GM12878 (cell line): ENCODE data around the gene TPO. TPM values are rescaled to one million over a fixed set of nuclear protein-coding genes. Genes with fewer than 3 reads are reported as not detected.

Source experiments
- ATAC-seq: fragments of 200-7000 bp; cut with Tn5 transposase; 3 replicates; pipeline ENCODE4 v1.9.1; 2020; ENCODE audit warnings: mild to moderate bottlenecking, moderate library complexity
- BruUV-seq: library from RNA; stranded (reverse); fragments of 400-500 nt; replicated peaks from 2 replicates; lab custom pipeline; 2021; lab: Mats Ljungman, UMichigan
- CTCF ChIA-PET: fragments of 300-600 bp; sonication (Branson Sonifier 250); formaldehyde crosslinking; extraction: SDS; loops from one replicate; lab custom pipeline; 2021; ENCODE audit warnings: inconsistent platforms; lab: Yijun Ruan, JAX
- POLR2A ChIA-PET: fragments of 350-600 bp; formaldehyde crosslinking; extraction: SDS; loops from one replicate; lab custom pipeline; 2021; ENCODE audit warnings: inconsistent platforms; lab: Charles Lee
- RAD21 ChIA-PET: fragments of 300-600 bp; sonication (Branson Sonifier 250); formaldehyde crosslinking; loops from one replicate; lab custom pipeline; 2023; ENCODE audit warnings: antibody characterized with exemption; ENCODE audit not compliant: unreplicated experiment; lab: Charles Lee
- SMC1A ChIA-PET: fragments of 300-600 bp; sonication (Branson Sonifier 250); formaldehyde crosslinking; loops from one replicate; lab custom pipeline; 2023; ENCODE audit not compliant: unreplicated experiment, uncharacterized antibody; lab: Charles Lee
- DNase-seq: peaks from one replicate; pipeline ENCODE4 v3.0.0-alpha.2; 2011; ENCODE audit warnings: low read depth, low spot score
- FAIRE-seq: peaks from 3 replicates; lab custom pipeline; 2011; peaks lifted over from hg19 to GRCh38; lab: Jason Lieb, UNC
- H2AFZ ChIP-seq: 2 replicates; pipeline ENCODE4 v1.6.0; 2011; ENCODE audit warnings: low read depth, low read length, control low read depth; ENCODE audit not compliant: control insufficient read depth
- H3K27ac ChIP-seq: 2 replicates; pipeline ENCODE4 v1.5.1; 2011; ENCODE audit warnings: control low read depth; ENCODE audit not compliant: control insufficient read depth, insufficient read depth
- H3K27me3 ChIP-seq, 2 experiments: replicated peaks in 1 of 2; 2 replicates each; pipeline versions ENCODE4 v1.6.0 to v1.6.1; 2011; ENCODE audit warnings: low read length in 1 of 2; ENCODE audit not compliant: control insufficient read depth in 2 of 2, insufficient read depth in 2 of 2
- H3K36me3 ChIP-seq, 2 experiments: 2 replicates each; pipeline ENCODE4 v1.5.1; 2011; ENCODE audit warnings: low read length in 1 of 2; ENCODE audit not compliant: control insufficient read depth in 2 of 2, insufficient read depth in 2 of 2
- H3K4me1 ChIP-seq: 2 replicates; pipeline ENCODE4 v1.6.1; 2011; ENCODE audit warnings: mild to moderate bottlenecking, low read length, moderate library complexity, mixed read lengths; ENCODE audit not compliant: control insufficient read depth, insufficient read depth
- H3K4me2 ChIP-seq: 2 replicates; pipeline ENCODE4 v1.6.0; 2011; ENCODE audit warnings: control low read depth; ENCODE audit not compliant: control insufficient read depth, insufficient read depth
- H3K4me3 ChIP-seq: fragments of 200-600 bp; sonication (generic); 2 replicates; pipeline ENCODE4 v1.5.1; 2016
- H3K79me2 ChIP-seq: 2 replicates; pipeline ENCODE4 v1.6.0; 2011; ENCODE audit warnings: low read length; ENCODE audit not compliant: control insufficient read depth, insufficient read depth
- H3K9ac ChIP-seq: 2 replicates; pipeline ENCODE4 v1.8.0; 2011; ENCODE audit warnings: low read length, control low read depth, mixed read lengths; ENCODE audit not compliant: control insufficient read depth, insufficient read depth
- H3K9me3 ChIP-seq: replicated peaks from 3 replicates; pipeline ENCODE4 v1.5.1; 2011; ENCODE audit warnings: mild to moderate bottlenecking, low read length; ENCODE audit not compliant: control insufficient read depth, insufficient read depth
- H4K20me1 ChIP-seq: 2 replicates; pipeline ENCODE4 v1.6.0; 2011; ENCODE audit not compliant: control insufficient read depth, insufficient read depth
- CBX3 ChIP-seq: fragments of 200-600 bp; sonication (generic); IDR thresholded peaks from 2 replicates; pipeline ENCODE4 v1.6.1; 2016; ENCODE audit warnings: low read depth, borderline replicate concordance
- E4F1 ChIP-seq: fragments of 450-650 bp; IDR thresholded peaks from 2 replicates; pipeline ENCODE4 v1.6.1; 2018; ENCODE audit warnings: borderline replicate concordance, mild to moderate bottlenecking; ENCODE audit not compliant: partially characterized antibody
- ELK1 ChIP-seq: IDR thresholded peaks from 2 replicates; pipeline ENCODE4 v1.6.1; 2012; ENCODE audit warnings: low read depth, low read length, improper control_type of control experiment
- ETV6 ChIP-seq, 2 experiments: fragments of 450-650 bp in 1 of 2; IDR thresholded peaks in 1 of 2; conservative IDR thresholded peaks in 1 of 2; 2 replicates each; pipeline ENCODE4 v1.6.1; 2014; ENCODE audit warnings: antibody characterized with exemption in 1 of 2, borderline replicate concordance in 1 of 2, low read depth in 1 of 2, mild to moderate bottlenecking in 1 of 2, moderate library complexity in 1 of 2
- NR2C1 ChIP-seq: fragments of 450-650 bp; IDR thresholded peaks from 2 replicates; pipeline ENCODE4 v1.6.1; 2017; ENCODE audit warnings: antibody characterized with exemption, mild to moderate bottlenecking, moderate library complexity
- POLR2A ChIP-seq: IDR thresholded peaks from 2 replicates; pipeline ENCODE4 v1.6.1; 2011; ENCODE audit warnings: low read depth, mild to moderate bottlenecking, low read length
- REST ChIP-seq: IDR thresholded peaks from 2 replicates; pipeline ENCODE4 v1.6.1; 2012; ENCODE audit warnings: mild to moderate bottlenecking, low read depth, low read length
- SMC3 ChIP-seq: IDR thresholded peaks from 2 replicates; pipeline ENCODE4 v1.6.1; 2011; ENCODE audit warnings: low read length, improper control_type of control experiment, borderline replicate concordance
- SREBF2 ChIP-seq: IDR thresholded peaks from 2 replicates; pipeline ENCODE4 v1.6.1; 2012; ENCODE audit warnings: mild to moderate bottlenecking, low read length
- ZNF592 ChIP-seq: fragments of 450-650 bp; IDR thresholded peaks from 2 replicates; pipeline ENCODE4 v1.6.1; 2017; ENCODE audit warnings: mild to moderate bottlenecking, moderate library complexity
- WGBS: methylation state at CpG from one replicate; pipeline ENCODE4 v1.1.6; 2016; ENCODE audit warnings: low lambda C conversion rate; ENCODE audit not compliant: insufficient replicate concordance, insufficient coverage; ENCODE audit errors: missing lambda C conversion rate; 5-methylcytosine and 5-hydroxymethylcytosine counted together
- in situ Hi-C: fragments of 300-500 bp; cut with MboI; formaldehyde crosslinking; loops from 9 replicates; pipeline ENCODE4 v1.14.3; 2018; ENCODE audit warnings: mixed read lengths
- intact Hi-C: fragments of 100-400 bp; cut with micrococcal nuclease; formaldehyde crosslinking; loops from one replicate; pipeline ENCODE4 v1.14.2; 2022; ENCODE audit not compliant: unreplicated experiment
- polyA plus RNA-seq, 11 experiments: library from polyadenylated mRNA; depleted of rRNA in 4 of 11; unstranded in 6 of 11; stranded (reverse) in 5 of 11; fragments of >200 nt; fragmentation: Nextera tagmentation in 4 of 11; fragmentation: Illumina TruSeq in 1 of 11; extraction: Ambion mirVana in 4 of 11; extraction: Trizol in 1 of 11; gene quantifications; 1 replicate in 1 of 11; 2 replicates in 10 of 11; pipeline versions ENCODE4 v1.2.1 to v1.2.3, GENCODE V29; 2011 to 2016; ENCODE audit warnings: inconsistent platforms in 2 of 11, missing spikeins in 2 of 11, low read depth in 1 of 11
- total RNA-seq, 4 experiments: library from RNA; depleted of rRNA in 3 of 4; stranded (reverse); fragments of >200 nt in 3 of 4; fragmentation: Illumina TruSeq in 1 of 4; extraction: Trizol in 1 of 4; gene quantifications; 2 replicates each; pipeline versions ENCODE4 v1.2.1 to v1.2.3, GENCODE V29; 2013 to 2021

Gene TPO
- total and polyA plus RNA-seq, 10 of the 15 experiments (the other 5 are each of a cell fraction or from before 2014, with no cell fraction given): 0.07 to 0.11 TPM; not detected in 8

GRCh38 chr2:1591461-1591770 lies 178.2 kb downstream of the TPO start:
- no peak overlapping the region for H2AFZ ChIP-seq
- no TSS peak for BruUV-seq
- no peak overlapping the region for H3K4me2 ChIP-seq
- H3K9ac ChIP-seq: no peak overlapping the region
- ChIA-PET SMC1A (no interaction called here), CTCF (no interaction called here), RAD21 (no interaction called here), POLR2A (no interaction called here)
- H3K27ac ChIP-seq: no peak overlapping the region
- H3K27me3 ChIP-seq: no peaks in the 10 kb centered on the region
- 70% methylated on average over 16 of the region's 16 CpGs for WGBS
- no peaks in the 10 kb centered on the region for H4K20me1 ChIP-seq
- ATAC-seq (no peak), DNase-seq (no peak), FAIRE-seq (no peak)
- H3K36me3 ChIP-seq: no peaks in the 10 kb centered on the region
- TF ChIP-seq NR2C1 (no peak), POLR2A (no peak), SMC3 (no peak), ETV6 (conservative IDR thresholded peaks at IDR 0.05 in 1 of 2, IDR thresholded peaks at IDR 0.05 in 1 of 2; ENCODE audit: borderline replicate concordance in 1 of 2, low read depth in 1 of 2) (no peak), ELK1 (no peak), REST (no peak), CBX3 (no peak), SREBF2 (no peak), E4F1 (no peak), ZNF592 (no peak)
- H3K9me3 ChIP-seq: no peaks in the 10 kb centered on the region; the same call in 2 of the 3 replicates
- in situ Hi-C loops: no loop called here
- intact Hi-C loops: no loop called here
- H3K4me3 ChIP-seq: no peak overlapping the region
- no peaks in the 10 kb centered on the region for H3K79me2 ChIP-seq
- H3K4me1 ChIP-seq: no peaks in the 10 kb centered on the region
